ENCODE measurements around the gene LYST. TPM values are rescaled to one million over a fixed set of nuclear protein-coding genes. Genes with fewer than 3 reads are reported as not detected.

Gene LYST
- total RNA-seq (2013; cell fraction: nucleolus; rRNA removed): 162 and 169 TPM in 2 replicates
- total RNA-seq (2014; rRNA removed): 8.8 and 9.7 TPM in 2 replicates
- 6.5 and 7.9 TPM in 2 replicates for total RNA-seq (2014; rRNA removed; fragmentation: Illumina TruSeq; extraction: Trizol)
- 6.5 and 9.7 TPM in 2 replicates for total RNA-seq (2021)
- 2.3 TPM for polyA plus RNA-seq (2011; ENCODE audit: low read depth)
- 28.1 and 34.2 TPM in 2 replicates for polyA plus RNA-seq (2011; rRNA removed)
- polyA plus RNA-seq (2011; cell fraction: cytosol; rRNA removed): 14.0 and 15.9 TPM in 2 replicates
- polyA plus RNA-seq (2011; cell fraction: nucleus; rRNA removed): 30.5 and 30.7 TPM in 2 replicates
- 4.2 and 4.3 TPM in 2 replicates for polyA plus RNA-seq (2012)
- polyA plus RNA-seq (2014; fragmentation: Illumina TruSeq; extraction: Trizol): 6.1 and 12.4 TPM in 2 replicates
- 1 to 10 TPM; 3.7 to 5.2 TPM for polyA plus RNA-seq (2014; fragmentation: Nextera tagmentation; extraction: Ambion mirVana)
- polyA plus RNA-seq (2014; rRNA removed): 4.1 and 4.8 TPM in 2 replicates
- polyA plus RNA-seq (2016; fragmentation: Nextera tagmentation; extraction: Ambion mirVana): 1 to 10 TPM; 3.3 to 3.9 TPM
- 91.2 and 123 TPM in 2 replicates for polyA minus RNA-seq (2011; rRNA and poly(A)+ RNA removed)
- 13.1 and 15.3 TPM in 2 replicates for polyA minus RNA-seq (2011; cell fraction: cytosol; rRNA and poly(A)+ RNA removed)
- 94.7 and 122 TPM in 2 replicates for polyA minus RNA-seq (2011; cell fraction: nucleus; rRNA and poly(A)+ RNA removed)
- percentile 70 among the genes with signal in this experiment for Bru-seq, nascent RNA
- BruChase-seq, experiment 1, labeled RNA remaining after a 6-hour chase: percentile 70 among the genes with signal in this experiment
- percentile 73 among the genes with signal in this experiment for BruChase-seq, experiment 2, labeled RNA remaining after a 2-hour chase
- long read RNA-seq, experiment 1, partial matches to known transcripts: 0 of 5 reads
- long read RNA-seq, experiment 1, other reads (novel, unspliced or antisense): 5 of 5 reads
- long read RNA-seq, experiment 2, partial matches to known transcripts: 29 of 71 reads
- long read RNA-seq, experiment 2, other reads (novel, unspliced or antisense): 39 of 71 reads

DNA sequence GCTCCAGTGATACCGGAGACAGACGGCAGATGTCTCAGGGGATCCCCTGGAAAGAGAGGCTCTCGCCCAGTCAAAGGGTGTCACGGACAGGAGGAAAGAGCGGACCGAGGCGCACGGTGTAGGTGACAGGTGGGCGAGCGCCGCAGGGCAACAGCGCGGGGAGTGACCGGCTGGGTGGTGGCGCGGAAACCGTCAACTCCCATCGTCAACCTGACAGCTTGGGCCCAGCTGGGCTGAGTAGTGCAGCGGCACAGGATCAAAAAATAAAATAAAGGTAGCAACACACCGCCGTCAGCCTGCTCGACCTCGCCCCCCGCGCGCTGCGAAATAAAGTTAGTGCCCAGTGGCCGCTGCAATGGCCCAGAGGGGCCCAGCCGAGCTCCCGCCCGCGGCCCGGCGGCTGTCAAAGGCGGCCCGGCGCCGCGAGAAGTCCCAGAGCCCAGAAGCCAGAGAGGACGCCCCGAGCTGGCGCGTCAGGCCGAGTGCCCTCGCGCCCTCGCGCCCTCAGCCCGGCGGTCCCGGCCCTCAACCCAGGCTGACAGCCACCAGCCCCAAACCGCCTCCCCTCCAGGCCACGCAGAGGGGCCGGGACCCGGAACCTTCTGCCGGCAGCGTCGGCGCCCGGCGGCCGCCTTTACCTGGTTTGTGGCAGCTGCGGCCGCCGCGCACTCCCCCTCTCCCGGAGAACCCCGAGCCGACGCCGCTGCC is at the start of gene LYST:
Gene LYST, minus strand, starts transcription at position 702 of the 708 bp plus-strand sequence. CDS start 36,489 bp downstream, outside the sequence.
- Histone ChIP-seq H3K79me2 (ENCODE audit: control insufficient read depth, insufficient read depth, low read length) (peaks cover 13% of the 10 kb centered on the region), H2AFZ (ENCODE audit: control insufficient read depth, low read depth, low read length) (peak within 1 kb of the TSS; percentile 69), H4K20me1 (ENCODE audit: control insufficient read depth, insufficient read depth) (no peaks in the 10 kb centered on the region), H3K36me3 (ENCODE audit: control insufficient read depth in 2 of 2, insufficient read depth in 2 of 2, low read length in 1 of 2) (no peaks in the 10 kb centered on the region), H3K9me3 (replicated peaks; ENCODE audit: control insufficient read depth, insufficient read depth, low read length) (no peaks in the 10 kb centered on the region), H3K9ac (ENCODE audit: control insufficient read depth, insufficient read depth, low read length) (peak within 1 kb of the TSS; percentile 81), H3K4me2 (ENCODE audit: control insufficient read depth, insufficient read depth) (peak within 1 kb of the TSS; percentile 86), H3K27me3 (replicated peaks in 1 of 2; ENCODE audit: control insufficient read depth in 2 of 2, insufficient read depth in 2 of 2, low read length in 1 of 2) (no peaks in the 10 kb centered on the region), H3K4me1 (ENCODE audit: control insufficient read depth, insufficient read depth, low read length) (peaks cover 5% of the 10 kb centered on the region; the same call in 1 of the 2 replicates), H3K4me3 (peak within 1 kb of the TSS; percentile 91), H3K27ac (ENCODE audit: control insufficient read depth, insufficient read depth) (peak within 1 kb of the TSS; percentile 88)
- intact Hi-C loops (cut with micrococcal nuclease; ENCODE audit: unreplicated experiment) (loop anchor here (1.0 to 10.0 kb wide), 7 partner anchors 22 to 416 kb away; partner anchors contain the start of genes ERO1B, GPR137B and NID1), in situ Hi-C loops (cut with MboI) (no loop called here)
- POLR2A ChIA-PET: interaction anchor here (0.8 to 6.8 kb wide), 13 partner anchors 9 to 362 kb away, joined by 3 to 64 read pairs (median 5); partner anchors contain the start of gene B3GALNT2
- RAD21 ChIA-PET (ENCODE audit: unreplicated experiment): interaction anchor here (1.0 to 5.8 kb wide), 23 partner anchors 9 to 362 kb away, joined by 3 to 65 read pairs (median 6); partner anchors contain the start of gene B3GALNT2
- ATAC-seq (peak; percentile 71), DNase-seq (ENCODE audit: low read depth, low spot score) (no peak), FAIRE-seq (no peak)
- SMC1A ChIA-PET (ENCODE audit: uncharacterized antibody, unreplicated experiment): interaction anchor here (0.7 to 8.5 kb wide), 34 partner anchors 9 to 198 kb away, joined by 3 to 84 read pairs (median 8); no protein-coding TSS in a partner anchor
- no TSS peak for BruUV-seq (replicated peaks)
- CTCF ChIA-PET: interaction anchor here (0.6 to 5.0 kb wide), 30 partner anchors 9 to 352 kb away, joined by 3 to 62 read pairs (median 5); no protein-coding TSS in a partner anchor
- under 1% methylated on average over 50 of the region's 71 CpGs for WGBS (ENCODE audit: insufficient coverage, insufficient replicate concordance, low lambda C conversion rate, missing lambda C conversion rate)
- 0 out of 3 replicates have a peak, but pooled peaks of 1 of the 2 experiments have one; percentile 27 for TF ChIP-seq EGR1 (IDR thresholded peaks at IDR 0.05; ENCODE audit: borderline replicate concordance in 1 of 2, low read depth in 2 of 2, low read length in 2 of 2)
- peak; percentile 69 for TF ChIP-seq IKZF1 (conservative IDR thresholded peaks at IDR 0.05)
- TF ChIP-seq POLR2A (IDR thresholded peaks at IDR 0.05; ENCODE audit: low read depth, low read length): peak; percentile 47; the same call in 1 of the 2 replicates
- no peak for TF ChIP-seq ELK1 (IDR thresholded peaks at IDR 0.05; ENCODE audit: low read depth, low read length)
- peak; percentile 30; the same call in 1 of the 2 replicates for TF ChIP-seq TBL1XR1 (IDR thresholded peaks at IDR 0.05; ENCODE audit: low read depth, low read length)
- TF ChIP-seq, protein P1, sequence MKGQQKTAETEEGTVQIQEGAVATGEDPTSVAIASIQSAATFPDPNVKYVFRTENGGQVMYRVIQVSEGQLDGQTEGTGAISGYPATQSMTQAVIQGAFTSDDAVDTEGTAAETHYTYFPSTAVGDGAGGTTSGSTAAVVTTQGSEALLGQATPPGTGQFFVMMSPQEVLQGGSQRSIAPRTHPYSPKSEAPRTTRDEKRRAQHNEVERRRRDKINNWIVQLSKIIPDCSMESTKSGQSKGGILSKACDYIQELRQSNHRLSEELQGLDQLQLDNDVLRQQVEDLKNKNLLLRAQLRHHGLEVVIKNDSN (IDR thresholded peaks at IDR 0.05; ENCODE audit: borderline replicate concordance, extremely low read length, insufficient read depth, low read depth, low read length): no peak
- TF ChIP-seq TCF12 (IDR thresholded peaks at IDR 0.05; ENCODE audit: low read depth, low read length): peak; percentile 72
- peak; percentile 49; the same call in 1 of the 2 replicates for TF ChIP-seq HDGF (IDR thresholded peaks at IDR 0.05)
- TF ChIP-seq ZBTB11 (CRISPR knock-in tag; IDR thresholded peaks at IDR 0.05): peak; percentile 54
